Right lobe of liver (tissue), 4 donors: ENCODE results near the gene MMP17.

ENCODE experiments used
- POLR2A ChIP-seq: fragments of 450-650 bp; IDR thresholded peaks from one replicate; pipeline ENCODE4 v1.6.1; 2017; ENCODE audit warnings: antibody characterized with exemption, mild to moderate bottlenecking
- TF ChIP-seq, protein P1 (sequence below), 4 donors: fragments of 200-600 bp in 3 of 4; fragments of 450-650 bp in 1 of 4; IDR thresholded peaks; one replicate each; pipeline versions ENCODE4 v1.5.1 to v1.8.0; 2016 to 2022; ENCODE audit warnings: antibody characterized with exemption in 4 of 4, mild to moderate bottlenecking in 2 of 4
- donor health status: DM: no; HTN: no; CAD: no.
- donor health status: DM: no; HTN: no; CAD: no.
- donor health status: DM: no; HTN: yes; CAD: no.

- TF ChIP-seq, protein P1, sequence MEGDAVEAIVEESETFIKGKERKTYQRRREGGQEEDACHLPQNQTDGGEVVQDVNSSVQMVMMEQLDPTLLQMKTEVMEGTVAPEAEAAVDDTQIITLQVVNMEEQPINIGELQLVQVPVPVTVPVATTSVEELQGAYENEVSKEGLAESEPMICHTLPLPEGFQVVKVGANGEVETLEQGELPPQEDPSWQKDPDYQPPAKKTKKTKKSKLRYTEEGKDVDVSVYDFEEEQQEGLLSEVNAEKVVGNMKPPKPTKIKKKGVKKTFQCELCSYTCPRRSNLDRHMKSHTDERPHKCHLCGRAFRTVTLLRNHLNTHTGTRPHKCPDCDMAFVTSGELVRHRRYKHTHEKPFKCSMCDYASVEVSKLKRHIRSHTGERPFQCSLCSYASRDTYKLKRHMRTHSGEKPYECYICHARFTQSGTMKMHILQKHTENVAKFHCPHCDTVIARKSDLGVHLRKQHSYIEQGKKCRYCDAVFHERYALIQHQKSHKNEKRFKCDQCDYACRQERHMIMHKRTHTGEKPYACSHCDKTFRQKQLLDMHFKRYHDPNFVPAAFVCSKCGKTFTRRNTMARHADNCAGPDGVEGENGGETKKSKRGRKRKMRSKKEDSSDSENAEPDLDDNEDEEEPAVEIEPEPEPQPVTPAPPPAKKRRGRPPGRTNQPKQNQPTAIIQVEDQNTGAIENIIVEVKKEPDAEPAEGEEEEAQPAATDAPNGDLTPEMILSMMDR (IDR thresholded peaks at IDR 0.05), result no peak
- no peak for TF ChIP-seq POLR2A
Measured at GRCh38 chr12:131844656-131845055, 16.5 kb downstream of the MMP17 start.
